HG03280 (cell line): ENCODE results near the gene GTF2F2.

Experiments used
- ATAC-seq: cut with Tn5 transposase; IDR thresholded peaks from one replicate; pipeline ENCODE4 v1.9.1; 2021; ENCODE audit warnings: mild to moderate bottlenecking, moderate library complexity; ENCODE audit not compliant: unreplicated experiment

The GTF2F2 gene

DNA sequence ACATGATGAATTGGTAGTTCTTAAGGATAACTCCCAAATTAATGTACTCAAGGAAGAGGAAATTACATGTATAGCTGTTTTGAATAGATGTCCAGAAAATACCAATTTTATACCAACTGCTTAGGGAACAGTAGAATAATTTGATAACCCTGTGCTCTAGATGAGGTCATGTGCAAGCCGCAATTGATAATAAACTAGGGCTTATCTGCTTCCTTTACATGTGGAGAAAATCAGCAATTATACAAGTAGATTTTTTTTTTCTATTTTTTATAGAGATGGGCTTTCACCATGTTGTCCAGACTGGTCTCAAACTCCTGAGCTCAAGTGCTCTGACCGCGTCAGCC, 211.4 kb downstream of the GTF2F2 start:
- ATAC-seq = no peak

DNA sequence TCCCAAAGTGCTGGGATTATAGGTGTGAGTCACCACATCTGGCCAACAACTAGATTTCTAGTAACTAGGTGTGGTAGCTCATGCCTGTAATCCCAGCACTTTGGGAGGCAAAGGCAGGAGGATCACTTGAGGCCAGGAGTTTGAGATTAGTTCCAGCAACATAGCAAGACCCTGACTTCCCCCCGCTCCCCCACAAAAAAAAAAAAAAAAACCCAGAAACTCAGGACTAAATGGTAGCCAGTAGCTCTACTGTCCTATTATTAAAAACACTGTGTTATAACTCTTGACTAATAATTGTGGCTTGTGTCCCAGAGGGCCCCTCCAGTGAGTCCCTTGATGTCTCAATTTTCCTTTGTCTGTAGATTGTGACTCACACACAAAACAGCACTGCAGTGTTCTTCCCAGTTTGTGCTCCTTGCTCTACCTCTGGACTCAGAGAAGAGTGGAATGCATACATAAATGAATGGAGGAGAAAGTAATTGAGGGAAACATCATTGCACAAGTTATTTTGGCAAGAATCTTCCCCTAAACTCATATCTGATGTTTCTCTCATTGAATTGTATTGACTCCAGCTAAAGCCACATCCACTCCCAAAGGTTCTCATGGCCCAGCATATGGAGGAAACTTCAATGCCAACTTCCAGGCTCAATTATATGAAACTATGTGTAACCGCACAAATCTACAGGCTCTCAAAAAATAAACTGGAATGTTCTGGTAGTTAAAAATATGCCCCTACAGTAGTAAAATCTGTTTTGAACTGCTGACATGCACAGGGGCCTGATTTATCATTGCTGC, 211.9 kb downstream of the GTF2F2 start:
- no peak for ATAC-seq

DNA sequence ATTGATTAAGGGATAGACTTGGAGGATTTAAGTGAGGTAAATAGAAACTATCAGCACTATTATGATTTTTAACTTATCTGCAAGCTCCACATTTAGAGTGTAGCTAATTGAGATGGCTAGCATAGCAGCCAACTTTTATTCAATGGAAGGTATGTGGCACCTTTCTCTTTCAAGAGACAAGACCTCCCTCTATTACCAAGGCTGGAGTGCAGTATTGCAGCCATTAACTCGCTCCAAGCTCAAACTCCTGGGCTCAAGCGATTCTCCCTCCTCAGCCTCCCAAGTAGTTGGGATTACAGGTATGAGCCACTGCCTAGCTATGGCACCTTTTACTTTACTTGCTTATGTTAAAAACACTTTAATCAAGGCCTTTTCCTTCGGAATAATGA, 212.5 kb downstream of the GTF2F2 start:
- ATAC-seq = no peak

DNA sequence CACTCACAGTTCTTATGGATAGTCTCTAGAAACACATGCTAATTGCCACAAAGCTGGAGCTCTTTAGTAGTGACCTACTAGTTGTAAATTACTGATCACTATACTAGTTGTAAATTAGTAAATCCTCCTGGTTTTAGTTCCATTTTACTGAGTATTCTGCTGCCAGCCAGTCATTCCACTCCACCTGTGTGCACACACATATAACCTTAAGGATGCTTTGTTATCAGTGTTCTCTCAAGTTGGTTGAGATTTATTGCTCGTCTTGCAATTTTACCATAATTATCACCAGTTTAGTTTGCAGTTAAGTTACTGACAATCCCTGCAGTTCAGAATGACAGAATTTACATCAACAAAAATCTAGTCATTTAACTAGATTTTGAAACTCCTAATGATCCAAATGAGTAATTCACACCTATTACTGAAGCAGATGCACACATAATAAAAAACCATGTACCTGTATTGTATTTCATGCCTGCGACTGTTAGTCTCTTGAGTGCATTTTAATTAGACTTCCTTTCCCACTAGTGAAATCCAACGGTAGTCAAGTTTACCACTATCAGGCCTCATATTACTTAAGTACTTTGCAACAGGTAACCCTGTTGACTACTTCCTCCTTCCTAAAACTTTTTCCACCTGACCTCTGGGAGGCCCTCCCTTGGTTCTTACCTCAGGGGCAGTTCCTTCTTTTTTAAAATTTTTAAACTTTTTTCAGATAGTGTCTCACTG, 213.1 kb downstream of the GTF2F2 start:
- no peak for ATAC-seq
